HG03575 (cell line): Measurements from ENCODE around the gene SELENON.

Experiments used
- ATAC-seq: cut with Tn5 transposase; IDR thresholded peaks from one replicate; pipeline ENCODE4 v1.9.1; 2021; ENCODE audit not compliant: unreplicated experiment, insufficient number of reproducible peaks, low FRiP score; ENCODE audit errors: extremely low read depth

SELENON gene

DNA sequence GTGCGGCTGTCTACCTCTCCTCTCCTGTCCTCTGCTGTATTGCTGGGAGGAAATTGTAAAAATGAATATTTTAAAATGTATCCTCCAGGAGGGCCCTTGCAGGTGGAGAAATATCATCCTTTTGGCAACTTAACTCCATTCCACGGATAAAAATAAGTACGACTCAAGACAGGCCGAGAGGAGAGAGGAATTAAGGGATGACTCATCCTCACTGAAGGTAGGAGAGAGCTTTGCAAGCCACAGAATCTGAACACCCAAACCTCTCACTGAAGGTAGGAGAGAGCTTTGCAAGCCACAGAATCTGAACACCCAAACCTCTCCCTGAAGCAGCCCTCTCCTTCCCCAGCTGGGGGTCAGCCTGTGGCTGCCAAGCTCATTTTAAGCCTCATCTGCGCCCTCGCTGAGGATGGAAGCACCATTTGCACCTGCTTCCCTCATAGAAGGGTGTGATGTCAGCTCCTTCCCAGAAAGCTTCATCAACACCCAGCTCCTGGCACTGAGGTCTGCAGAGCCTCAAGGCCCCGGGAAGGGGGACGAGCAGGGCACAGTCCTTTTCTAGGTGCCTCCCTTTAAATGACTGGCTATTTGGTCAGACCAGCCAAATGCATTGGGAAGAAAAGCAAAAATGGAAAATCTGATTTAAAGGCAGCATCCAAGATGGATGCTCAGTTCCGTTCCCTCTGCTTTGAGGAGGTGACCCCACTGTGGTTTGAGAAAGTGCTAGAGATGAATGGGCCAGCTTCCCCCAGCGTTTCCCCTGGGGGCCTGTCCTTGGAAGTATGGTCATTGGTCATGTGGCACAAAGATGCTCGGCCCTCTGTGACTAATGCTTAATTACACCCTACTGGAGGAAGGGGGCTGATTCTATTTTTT, 12.9 kb upstream of the SELENON start:
- ATAC-seq: no peak

DNA sequence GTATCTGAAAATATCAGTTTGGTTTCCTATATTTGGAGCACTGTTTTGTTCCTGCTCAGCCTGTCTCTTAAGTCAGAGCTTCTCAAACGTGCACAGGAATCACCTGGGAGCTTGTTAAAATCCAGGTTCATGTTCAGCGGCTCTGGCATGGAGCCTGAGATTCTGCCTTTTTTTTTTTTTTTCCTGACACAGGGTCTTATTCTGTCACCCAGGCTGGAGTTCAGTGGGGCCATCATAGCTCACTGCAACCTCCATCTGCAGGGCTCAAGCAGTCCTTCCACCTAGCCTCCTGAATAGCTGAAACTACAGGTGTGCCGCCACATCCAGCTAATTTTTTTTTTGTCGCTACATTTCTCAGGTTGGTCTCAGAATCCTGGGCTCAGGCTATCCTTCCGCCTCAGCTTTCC, 12.2 kb upstream of the SELENON start:
- no peak for ATAC-seq

DNA sequence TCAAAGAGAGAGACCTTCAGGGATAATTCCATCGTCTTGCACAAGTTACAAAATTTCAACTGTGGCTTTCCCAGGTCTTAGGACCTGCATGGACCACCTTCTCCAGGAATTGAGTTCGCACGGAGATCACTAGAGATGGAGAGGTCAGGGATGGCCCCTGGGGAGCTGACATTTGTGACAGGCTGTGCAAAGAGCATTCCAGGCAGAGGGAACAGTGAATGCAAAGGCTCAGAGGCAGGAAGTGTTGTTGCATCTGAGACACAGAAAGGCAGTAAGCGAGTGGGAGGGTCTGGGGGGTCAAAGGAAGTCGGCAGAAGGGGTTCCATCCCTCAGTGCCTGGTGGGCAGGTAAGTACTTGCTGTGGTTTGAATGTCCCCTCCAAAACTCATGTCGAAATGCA, 9.5 kb upstream of the SELENON start:
- ATAC-seq: no peak

- ATAC-seq: no peak
Measured at GRCh38 chr1:25792115-25792514, 7.9 kb upstream of the SELENON start.

DNA sequence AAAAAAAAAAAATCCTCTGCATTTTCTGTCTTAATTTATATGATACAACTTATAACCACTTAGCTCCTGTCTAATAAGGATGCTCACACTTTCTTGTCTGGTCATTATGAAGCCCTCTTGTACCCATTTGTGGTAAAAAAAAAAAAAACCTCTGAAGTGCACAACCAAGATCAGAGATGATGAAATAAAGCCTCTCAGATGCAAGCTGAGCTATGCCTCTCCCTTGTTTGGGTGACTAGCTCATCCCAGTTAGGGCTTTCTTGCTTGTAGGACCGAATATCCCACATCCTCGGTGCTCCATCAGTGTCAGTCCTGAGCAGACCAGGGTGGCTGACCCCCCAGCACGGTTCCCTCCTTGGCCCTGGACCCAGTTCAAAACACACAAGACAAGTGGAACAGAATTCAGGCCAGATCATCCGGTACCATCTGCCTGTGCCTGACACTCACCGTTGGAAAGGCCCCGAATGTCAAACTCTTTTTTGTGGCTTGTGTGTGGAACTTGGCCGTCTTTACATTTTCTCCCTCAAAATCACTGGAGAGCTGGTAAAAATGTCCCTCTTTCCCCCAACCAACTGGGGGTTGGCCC, 6.3 kb upstream of the SELENON start:
- no peak for ATAC-seq

- no peak for ATAC-seq
Measured at GRCh38 chr1:25794325-25794724, 5.7 kb upstream of the SELENON start.

- ATAC-seq: no peak
Measured at GRCh38 chr1:25795211-25795610, 4.8 kb upstream of the SELENON start.

DNA sequence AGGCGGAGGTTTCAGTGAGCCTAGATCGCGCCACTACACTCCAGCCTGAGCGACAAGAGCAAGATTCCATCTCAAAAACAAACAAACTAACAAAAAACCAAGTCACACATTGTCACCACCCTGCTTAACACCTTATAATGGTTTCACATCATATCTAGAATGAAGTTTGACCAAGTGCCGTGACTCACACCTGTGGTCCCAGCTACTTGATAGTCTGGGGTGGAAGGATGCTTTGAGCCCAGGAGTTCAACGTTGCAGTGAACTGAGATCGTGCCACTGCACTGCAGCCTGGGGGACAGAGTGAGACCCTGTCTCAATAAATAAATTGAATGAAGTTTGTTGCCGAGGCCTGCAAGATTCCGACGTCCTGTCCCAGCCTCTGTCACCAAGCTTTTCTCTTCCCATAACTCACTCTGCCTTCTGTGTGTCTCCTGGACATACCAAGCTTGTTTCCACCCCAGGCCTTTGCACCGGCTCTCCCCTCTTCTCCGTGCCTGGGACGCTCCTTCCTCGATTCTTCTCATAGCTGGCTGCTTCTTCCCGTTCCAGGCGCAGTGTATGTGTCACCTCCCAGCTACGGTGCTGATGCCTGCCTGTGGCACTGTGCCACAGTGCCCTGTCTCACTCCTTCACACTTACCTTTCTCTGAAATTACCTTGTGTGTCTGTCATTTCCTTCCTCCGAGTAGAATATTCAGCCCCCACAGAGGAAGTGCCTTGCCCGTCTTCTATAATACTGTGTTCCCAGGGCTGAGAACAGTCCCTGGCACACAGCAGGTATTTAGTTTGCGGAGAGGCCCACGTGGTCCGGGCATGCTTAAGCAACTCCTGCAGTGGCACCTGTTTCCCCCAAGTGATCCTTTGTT, 3.8 kb upstream of the SELENON start:
- no peak for ATAC-seq

- no peak for ATAC-seq
Measured at GRCh38 chr1:25796811-25797458, 3.1 kb upstream of the SELENON start.

GRCh38 chr1:25797939-25798338, 2.1 kb upstream of the SELENON start:
- ATAC-seq: no peak

DNA sequence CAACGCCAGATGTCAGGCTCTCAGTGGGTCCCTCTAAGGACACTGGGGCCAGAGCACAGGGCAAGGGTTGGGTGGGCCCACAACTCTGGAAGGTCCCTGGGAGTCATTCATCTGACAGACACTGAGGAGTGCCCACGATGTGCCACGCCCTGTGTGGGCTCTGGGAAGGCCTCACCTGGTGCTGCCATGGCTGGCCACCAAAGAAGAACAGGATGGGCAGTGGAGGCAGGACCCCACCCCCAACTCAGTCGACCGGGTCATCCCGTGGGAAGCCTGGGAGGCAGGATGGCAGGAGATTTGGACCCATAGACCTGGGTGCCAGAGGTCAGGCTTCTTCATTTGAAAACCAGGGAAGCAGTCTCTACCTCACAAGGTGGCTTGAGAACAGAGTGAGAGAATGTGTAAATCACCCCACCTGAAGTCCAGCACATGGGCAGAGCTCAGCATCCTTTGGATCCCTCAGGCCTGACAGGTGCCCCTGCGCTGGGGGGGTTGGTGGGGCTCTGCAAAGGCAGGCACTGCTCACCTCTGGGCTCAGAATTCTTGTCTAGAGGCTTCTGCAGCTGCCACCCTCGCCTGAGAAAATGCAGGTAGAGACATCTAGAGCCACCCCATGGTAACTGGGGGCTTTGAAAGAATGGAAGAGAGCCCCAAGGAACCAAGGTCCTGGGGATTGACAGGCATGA, 1.2 kb upstream of the SELENON start:
- no peak for ATAC-seq

DNA sequence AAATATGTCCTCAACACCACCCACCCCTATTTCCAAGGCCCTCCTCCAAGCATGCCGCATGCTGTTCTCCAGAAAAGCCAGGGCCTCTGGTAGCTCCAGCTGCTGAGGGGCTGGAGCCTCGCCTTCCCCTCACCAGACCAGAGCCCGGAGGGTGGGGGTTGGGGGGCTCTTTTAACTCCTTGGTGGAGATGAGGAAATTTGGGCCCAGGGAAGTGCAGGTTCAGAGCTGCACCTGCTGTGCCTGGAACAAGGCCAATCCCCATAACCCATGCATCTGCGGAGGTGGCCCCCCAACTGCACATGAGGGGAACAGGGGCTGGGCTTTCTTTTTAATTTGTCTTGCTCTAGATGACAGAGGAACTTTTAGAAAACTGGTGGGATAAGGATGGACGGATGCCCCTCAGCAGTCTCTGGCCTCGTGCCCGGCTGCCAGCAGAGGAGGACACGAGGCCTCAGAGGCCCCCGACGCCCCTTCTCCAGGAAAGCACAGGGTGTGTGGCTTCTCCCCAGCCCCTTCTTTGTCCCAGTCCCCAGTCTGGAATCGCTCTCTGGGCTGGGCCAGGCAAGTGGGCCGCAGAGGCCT, 550 bp upstream of the SELENON start:
- no peak for ATAC-seq

- ATAC-seq: no peak
Measured at GRCh38 chr1:25800703-25801377, 847 bp downstream of the SELENON start.

GRCh38 chr1:25802915-25803314, 2.9 kb downstream of the SELENON start:
- ATAC-seq: no peak

DNA sequence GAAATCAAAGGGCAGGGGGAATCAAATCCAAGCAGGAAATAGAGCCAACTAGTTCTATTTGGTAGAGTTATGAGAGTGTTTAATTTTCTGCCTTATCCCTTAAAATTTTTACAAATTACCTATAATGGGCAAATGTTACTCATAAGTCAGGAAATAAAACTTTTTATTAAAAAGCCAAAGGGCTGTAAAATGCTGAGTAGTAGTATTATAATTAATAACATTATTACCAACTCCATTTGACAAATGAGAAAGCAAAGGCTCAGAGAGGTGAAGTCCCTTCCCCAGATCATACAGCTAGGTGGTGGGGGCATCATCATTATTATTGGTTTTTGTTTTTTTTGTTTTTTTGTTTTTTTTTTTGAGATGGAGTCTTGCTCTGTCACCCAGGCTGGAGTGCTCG, 3.4 kb downstream of the SELENON start:
- ATAC-seq: no peak

DNA sequence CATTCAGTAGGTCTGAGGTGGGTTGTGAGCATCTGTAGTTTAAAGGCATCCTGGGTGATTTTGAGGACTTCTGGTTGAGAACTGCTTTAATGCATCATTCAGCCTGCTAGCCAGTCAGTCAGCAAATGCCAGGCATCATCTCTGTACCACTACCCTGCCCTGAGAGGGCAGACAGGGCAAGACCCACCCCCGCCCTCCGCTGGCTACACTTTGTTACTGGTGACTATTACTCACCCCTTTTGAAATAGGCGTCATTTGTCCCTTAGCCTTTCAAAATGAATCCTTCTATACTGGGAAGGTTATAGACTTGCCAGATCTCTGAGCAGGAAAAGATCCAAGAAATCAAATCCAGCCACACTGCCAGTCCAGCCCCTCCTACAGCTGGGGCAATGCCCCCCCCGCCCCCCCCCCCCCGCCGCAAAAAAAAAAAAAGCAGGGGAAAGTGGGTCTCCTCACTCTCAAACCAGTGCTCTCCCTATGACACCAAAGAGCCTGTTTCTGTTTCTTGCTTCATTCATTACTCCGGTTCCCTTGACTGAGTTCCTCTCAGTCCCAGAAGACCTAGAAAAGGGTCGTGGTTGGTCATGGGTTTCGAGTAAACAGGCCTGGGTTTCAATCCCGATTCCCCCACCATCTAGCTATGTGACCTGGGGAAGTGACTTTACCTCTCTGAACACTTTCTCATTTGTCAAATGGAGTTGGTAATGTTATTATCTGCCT, 4.4 kb downstream of the SELENON start:
- no peak for ATAC-seq
